ENCODE results near the gene PIN4. TPM values are rescaled to one million over a fixed set of nuclear protein-coding genes. Genes with fewer than 3 reads are reported as not detected.

Gene PIN4
- polyA plus RNA-seq (2012; ENCODE audit: insufficient read length, low read depth) = 10.2 TPM

DNA sequence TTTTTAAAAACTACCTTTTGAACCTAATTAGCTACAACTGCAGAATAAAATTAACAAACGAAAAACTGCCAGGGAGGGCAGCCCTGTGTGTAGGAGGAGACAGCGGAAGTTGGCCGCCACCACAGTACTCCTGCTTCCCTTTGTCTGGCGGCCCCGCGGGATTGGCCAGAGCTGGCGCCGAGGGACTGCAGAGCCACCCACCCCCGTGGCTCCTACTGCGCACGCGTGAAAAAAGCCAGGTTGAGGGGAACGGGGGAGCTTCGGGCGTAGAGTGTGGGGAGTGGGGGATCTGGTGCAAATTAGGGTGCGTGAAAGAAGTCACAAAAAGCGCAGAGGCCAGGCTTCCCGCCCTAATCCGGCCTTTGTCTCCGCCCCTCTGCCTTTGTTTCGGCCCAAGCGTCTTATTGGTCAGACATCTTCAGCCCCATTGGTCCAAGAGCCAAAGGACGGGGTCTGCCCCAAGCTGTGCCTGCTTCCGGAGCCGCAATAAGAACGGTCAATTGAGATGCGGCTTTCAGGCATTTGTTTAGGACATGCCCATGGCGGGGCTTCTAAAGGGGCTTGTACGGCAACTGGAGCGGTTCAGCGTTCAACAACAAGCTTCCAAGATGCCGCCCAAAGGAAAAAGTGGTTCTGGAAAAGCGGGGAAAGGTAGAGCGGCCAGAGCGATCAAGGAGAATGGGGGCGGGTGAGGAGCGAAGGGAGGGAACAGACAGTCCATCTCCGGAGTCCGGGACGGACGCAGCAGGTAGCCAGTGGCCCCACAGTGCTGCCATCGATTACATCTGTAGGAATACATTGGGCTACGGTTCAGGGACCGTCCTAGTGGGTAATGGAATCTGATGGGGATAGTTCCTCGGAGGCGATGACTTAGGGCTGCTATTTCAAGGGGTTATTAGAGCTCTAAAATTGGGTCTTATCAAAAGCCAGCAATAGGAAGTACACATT, at the start of gene PIN4:
Gene PIN4 (plus strand): TSS at position 580 of the 948 bp plus-strand sequence. CDS start 29 bp downstream, at position 609.
- TF ChIP-seq SIN3A (IDR thresholded peaks at IDR 0.05; ENCODE audit: borderline replicate concordance, insufficient read depth, low read length) (no peak), POLR2AphosphoS5 (IDR thresholded peaks at IDR 0.05; ENCODE audit: low read depth, low read length) (peak; percentile 35; the same call in 1 of the 2 replicates)

DNA sequence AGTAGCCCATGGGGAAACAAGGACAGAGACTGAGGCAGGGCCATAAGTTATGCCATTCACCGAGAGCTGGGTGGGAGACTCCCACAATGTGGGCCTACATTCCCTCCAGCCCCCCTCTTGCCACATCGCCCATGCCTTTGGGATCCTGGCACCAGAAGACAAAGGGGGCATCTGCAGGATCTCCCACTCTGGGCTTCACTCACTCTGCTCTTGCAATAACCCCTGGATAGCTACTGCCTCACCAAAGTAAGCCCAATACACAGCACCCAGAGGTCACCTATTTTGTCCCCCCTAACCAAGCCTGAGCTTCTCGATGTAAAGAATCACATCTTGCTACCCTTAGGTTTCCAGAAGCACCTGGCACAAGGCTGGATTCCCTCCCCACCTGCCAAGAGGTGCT, 49.1 kb upstream of the PIN4 start:
- TF ChIP-seq SIN3A (IDR thresholded peaks at IDR 0.05; ENCODE audit: borderline replicate concordance, insufficient read depth, low read length) (no peak), TAF1 (IDR thresholded peaks at IDR 0.05; ENCODE audit: borderline replicate concordance, insufficient read depth, low read length) (no peak), POLR2AphosphoS5 (IDR thresholded peaks at IDR 0.05; ENCODE audit: low read depth, low read length) (no peak), FOXP2 (optimal IDR thresholded peaks at IDR 0.05; ENCODE audit: borderline replicate concordance, extremely low read depth, extremely low read length, insufficient read depth) (no peak)
- TF ChIP-seq, protein P1, sequence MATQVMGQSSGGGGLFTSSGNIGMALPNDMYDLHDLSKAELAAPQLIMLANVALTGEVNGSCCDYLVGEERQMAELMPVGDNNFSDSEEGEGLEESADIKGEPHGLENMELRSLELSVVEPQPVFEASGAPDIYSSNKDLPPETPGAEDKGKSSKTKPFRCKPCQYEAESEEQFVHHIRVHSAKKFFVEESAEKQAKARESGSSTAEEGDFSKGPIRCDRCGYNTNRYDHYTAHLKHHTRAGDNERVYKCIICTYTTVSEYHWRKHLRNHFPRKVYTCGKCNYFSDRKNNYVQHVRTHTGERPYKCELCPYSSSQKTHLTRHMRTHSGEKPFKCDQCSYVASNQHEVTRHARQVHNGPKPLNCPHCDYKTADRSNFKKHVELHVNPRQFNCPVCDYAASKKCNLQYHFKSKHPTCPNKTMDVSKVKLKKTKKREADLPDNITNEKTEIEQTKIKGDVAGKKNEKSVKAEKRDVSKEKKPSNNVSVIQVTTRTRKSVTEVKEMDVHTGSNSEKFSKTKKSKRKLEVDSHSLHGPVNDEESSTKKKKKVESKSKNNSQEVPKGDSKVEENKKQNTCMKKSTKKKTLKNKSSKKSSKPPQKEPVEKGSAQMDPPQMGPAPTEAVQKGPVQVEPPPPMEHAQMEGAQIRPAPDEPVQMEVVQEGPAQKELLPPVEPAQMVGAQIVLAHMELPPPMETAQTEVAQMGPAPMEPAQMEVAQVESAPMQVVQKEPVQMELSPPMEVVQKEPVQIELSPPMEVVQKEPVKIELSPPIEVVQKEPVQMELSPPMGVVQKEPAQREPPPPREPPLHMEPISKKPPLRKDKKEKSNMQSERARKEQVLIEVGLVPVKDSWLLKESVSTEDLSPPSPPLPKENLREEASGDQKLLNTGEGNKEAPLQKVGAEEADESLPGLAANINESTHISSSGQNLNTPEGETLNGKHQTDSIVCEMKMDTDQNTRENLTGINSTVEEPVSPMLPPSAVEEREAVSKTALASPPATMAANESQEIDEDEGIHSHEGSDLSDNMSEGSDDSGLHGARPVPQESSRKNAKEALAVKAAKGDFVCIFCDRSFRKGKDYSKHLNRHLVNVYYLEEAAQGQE (IDR thresholded peaks at IDR 0.05; ENCODE audit: insufficient read depth in 1 of 2, low read depth in 2 of 2, low read length in 2 of 2) = no peak

DNA sequence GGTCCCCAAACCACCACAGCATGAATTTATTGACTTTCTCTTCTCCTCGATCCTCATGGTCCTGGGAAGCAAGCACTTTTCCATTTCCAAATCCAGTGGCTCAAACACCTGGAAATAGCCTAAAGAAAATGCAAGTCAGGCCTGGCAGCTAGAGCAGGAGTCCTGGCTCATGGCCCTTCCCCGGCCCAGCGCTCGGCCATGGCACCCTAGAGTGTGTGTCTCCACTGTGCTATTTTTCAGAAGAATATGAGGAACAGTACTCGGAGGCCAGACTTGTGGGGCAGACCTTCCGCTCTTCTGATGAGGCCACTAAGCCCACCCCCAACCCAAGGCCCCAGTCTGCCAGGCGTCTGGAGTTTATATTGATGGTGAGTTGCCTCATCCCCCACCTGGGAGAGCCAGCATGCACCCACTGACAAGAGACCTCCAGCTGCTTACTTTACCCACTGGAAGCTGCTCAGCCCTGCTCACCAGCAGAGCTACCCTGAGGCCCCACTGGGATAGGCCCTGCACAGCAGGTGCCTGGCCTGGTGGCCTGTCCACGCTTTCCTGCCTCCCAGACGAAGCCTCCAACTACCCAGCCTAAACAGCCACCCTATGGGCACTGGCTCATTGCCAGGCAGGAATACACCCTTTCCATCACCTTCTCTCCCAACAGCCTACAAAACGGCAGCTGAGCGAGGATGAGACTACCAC, 47.6 kb upstream of the PIN4 start:
- TF ChIP-seq TAF1 (IDR thresholded peaks at IDR 0.05; ENCODE audit: borderline replicate concordance, insufficient read depth, low read length) = no peak
- TF ChIP-seq FOXP2 (optimal IDR thresholded peaks at IDR 0.05; ENCODE audit: borderline replicate concordance, extremely low read depth, extremely low read length, insufficient read depth) = no peak
- TF ChIP-seq POLR2AphosphoS5 (IDR thresholded peaks at IDR 0.05; ENCODE audit: low read depth, low read length) = no peak
- TF ChIP-seq SIN3A (IDR thresholded peaks at IDR 0.05; ENCODE audit: borderline replicate concordance, insufficient read depth, low read length) = no peak
- TF ChIP-seq, protein P1 (IDR thresholded peaks at IDR 0.05; ENCODE audit: insufficient read depth in 1 of 2, low read depth in 2 of 2, low read length in 2 of 2) = no peak

DNA sequence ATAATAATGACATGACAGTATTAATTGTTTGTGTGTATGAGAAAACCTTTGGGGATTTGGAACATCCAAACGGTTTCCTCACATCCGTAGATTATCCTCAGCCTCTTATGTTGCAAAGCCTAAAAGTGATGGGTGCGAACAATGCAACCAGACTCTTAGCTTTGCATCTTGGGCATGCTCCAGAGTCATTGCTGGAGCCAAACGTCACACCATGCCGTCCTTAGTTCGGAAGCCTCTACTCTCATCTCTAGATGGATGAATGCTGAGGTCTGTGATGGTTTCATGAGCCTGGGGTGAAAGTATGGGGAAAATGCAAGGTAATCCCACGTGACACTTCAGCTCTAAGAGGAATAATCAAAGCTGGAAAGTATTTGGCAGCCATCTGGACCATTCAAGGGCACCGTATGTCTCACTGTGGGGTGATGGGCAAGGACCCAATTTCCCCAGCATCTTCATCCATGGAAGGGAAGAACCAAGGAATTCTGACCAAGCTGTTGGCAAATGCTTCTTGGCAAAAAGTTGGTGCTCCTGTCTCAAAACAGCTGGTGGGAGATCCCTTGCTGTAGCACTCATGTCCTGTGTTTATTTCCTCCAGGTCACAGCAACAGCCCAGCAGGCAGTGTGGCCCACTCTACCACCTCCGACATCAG, 43.6 kb upstream of the PIN4 start:
- TF ChIP-seq TAF1 (IDR thresholded peaks at IDR 0.05; ENCODE audit: borderline replicate concordance, insufficient read depth, low read length) = no peak
- TF ChIP-seq SIN3A (IDR thresholded peaks at IDR 0.05; ENCODE audit: borderline replicate concordance, insufficient read depth, low read length) = no peak
- TF ChIP-seq POLR2AphosphoS5 (IDR thresholded peaks at IDR 0.05; ENCODE audit: low read depth, low read length) = no peak

DNA sequence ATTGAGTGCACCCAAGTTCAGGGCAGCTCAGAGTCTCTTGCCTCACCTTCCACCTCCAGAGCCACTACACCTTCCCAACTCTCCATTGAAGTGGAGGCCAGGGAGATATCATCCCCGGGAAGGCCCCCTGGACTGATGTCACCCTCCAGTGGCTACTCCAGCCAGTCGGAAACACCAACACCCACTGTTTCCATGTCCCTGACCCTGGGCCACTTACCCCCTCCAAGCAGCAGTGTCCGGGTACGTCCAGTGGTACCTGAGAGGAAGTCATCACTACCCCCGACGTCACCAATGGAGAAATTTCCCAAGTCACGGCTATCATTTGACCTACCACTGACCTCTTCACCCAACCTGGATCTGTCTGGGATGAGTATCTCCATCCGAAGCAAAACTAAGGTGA, 42.0 kb upstream of the PIN4 start:
- TF ChIP-seq, protein P1 (IDR thresholded peaks at IDR 0.05; ENCODE audit: insufficient read depth in 1 of 2, low read depth in 2 of 2, low read length in 2 of 2) = no peak
- TF ChIP-seq POLR2AphosphoS5 (IDR thresholded peaks at IDR 0.05; ENCODE audit: low read depth, low read length) = no peak
- no peak for TF ChIP-seq SIN3A (IDR thresholded peaks at IDR 0.05; ENCODE audit: borderline replicate concordance, insufficient read depth, low read length)
- TF ChIP-seq FOXP2 (optimal IDR thresholded peaks at IDR 0.05; ENCODE audit: borderline replicate concordance, extremely low read depth, extremely low read length, insufficient read depth) = no peak
- TF ChIP-seq TAF1 (IDR thresholded peaks at IDR 0.05; ENCODE audit: borderline replicate concordance, insufficient read depth, low read length) = no peak
